Measurements from ENCODE around the gene SEMA6D.

DNA sequence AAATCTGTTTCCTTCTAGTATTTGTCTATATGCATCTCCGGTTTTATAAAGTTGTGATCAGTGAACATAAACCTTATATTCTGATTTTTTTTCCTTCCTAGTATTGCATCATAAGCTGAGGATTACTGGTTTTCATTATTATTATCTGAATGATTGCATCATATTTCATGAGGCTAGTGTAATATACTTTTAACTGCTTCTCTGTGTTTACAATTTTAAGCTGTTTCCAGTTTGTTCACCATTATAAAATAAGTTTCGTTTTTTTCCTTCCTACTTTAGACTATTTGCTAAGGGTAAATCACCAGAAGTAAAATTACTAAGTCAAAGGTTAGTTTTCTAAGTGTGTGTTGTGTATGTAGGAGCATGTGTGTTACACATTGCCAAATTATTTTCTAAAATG lies 20.2 kb downstream of the SEMA6D start:
- no peak for TF ChIP-seq ZNF274 (IDR thresholded peaks at IDR 0.05; ENCODE audit: low read depth, low read length)
- TF ChIP-seq YY1 (IDR thresholded peaks at IDR 0.05; ENCODE audit: insufficient read depth, insufficient read length), result no peak
